HepG2 (cell line): Measurements from ENCODE around the gene EXOC3L4.

Experiments used
- EP300 ChIP-seq, 3 experiments: sonication (generic) in 1 of 3; formaldehyde crosslinking in 1 of 3; IDR thresholded peaks; 2 replicates each; pipeline versions ENCODE4 v1.5.1 to v1.6.1; 2011 to 2020; ENCODE audit warnings: low read depth in 2 of 3, low read length in 2 of 3, borderline replicate concordance in 1 of 3, improper control_type of control experiment in 1 of 3, mild to moderate bottlenecking in 1 of 3, missing genetic modification reagents in 1 of 3, moderate library complexity in 1 of 3
- KAT7 ChIP-seq: IDR thresholded peaks from 2 replicates; pipeline ENCODE4 v1.6.1; 2018; ENCODE audit warnings: borderline replicate concordance, missing compliant biosample characterization
- MAZ ChIP-seq, 2 experiments: sonication (generic) in 1 of 2; formaldehyde crosslinking in 1 of 2; IDR thresholded peaks; 2 replicates each; pipeline versions ENCODE4 v1.5.0 to v1.6.1; 2012 to 2020; ENCODE audit warnings: low read depth in 2 of 2, mild to moderate bottlenecking in 2 of 2, borderline replicate concordance in 1 of 2, improper control_type of control experiment in 1 of 2, low read length in 1 of 2, missing genetic modification reagents in 1 of 2, moderate library complexity in 1 of 2
- ZFP36 ChIP-seq: fragments of 150-350 bp; IDR thresholded peaks from 2 replicates; pipeline ENCODE4 v1.6.1; 2018; ENCODE audit warnings: borderline replicate concordance, low read length, low read depth; ENCODE audit not compliant: partially characterized antibody
- ZNF12 ChIP-seq: sonication (generic); formaldehyde crosslinking; IDR thresholded peaks from 2 replicates; pipeline ENCODE4 v1.5.0; 2020; ENCODE audit warnings: missing genetic modification reagents
- TF ChIP-seq, protein P1 (sequence below): sonication (generic); formaldehyde crosslinking; conservative IDR thresholded peaks from 2 replicates; pipeline ENCODE4 v1.4.0; 2020; ENCODE audit warnings: missing genetic modification reagents
- TF ChIP-seq, protein P2 (sequence below): sonication (generic); formaldehyde crosslinking; conservative IDR thresholded peaks from 2 replicates; pipeline ENCODE4 v1.4.0; 2020; ENCODE audit warnings: missing genetic modification reagents
- TF ChIP-seq, protein P3 (sequence below): sonication (generic); formaldehyde crosslinking; IDR thresholded peaks from 2 replicates; pipeline ENCODE4 v1.5.0; 2020; ENCODE audit warnings: mild to moderate bottlenecking, missing genetic modification reagents, moderate library complexity

GRCh38 chr14:103146141-103146709 is 51.7 kb downstream of the EXOC3L4 start:
- TF ChIP-seq, protein P1, sequence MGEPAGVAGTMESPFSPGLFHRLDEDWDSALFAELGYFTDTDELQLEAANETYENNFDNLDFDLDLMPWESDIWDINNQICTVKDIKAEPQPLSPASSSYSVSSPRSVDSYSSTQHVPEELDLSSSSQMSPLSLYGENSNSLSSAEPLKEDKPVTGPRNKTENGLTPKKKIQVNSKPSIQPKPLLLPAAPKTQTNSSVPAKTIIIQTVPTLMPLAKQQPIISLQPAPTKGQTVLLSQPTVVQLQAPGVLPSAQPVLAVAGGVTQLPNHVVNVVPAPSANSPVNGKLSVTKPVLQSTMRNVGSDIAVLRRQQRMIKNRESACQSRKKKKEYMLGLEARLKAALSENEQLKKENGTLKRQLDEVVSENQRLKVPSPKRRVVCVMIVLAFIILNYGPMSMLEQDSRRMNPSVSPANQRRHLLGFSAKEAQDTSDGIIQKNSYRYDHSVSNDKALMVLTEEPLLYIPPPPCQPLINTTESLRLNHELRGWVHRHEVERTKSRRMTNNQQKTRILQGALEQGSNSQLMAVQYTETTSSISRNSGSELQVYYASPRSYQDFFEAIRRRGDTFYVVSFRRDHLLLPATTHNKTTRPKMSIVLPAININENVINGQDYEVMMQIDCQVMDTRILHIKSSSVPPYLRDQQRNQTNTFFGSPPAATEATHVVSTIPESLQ, result no peak
- TF ChIP-seq ZFP36 (no peak), MAZ (IDR thresholded peaks at IDR 0.05; ENCODE audit: borderline replicate concordance, low read depth, low read length) (no peak), MAZ (CRISPR knock-in tag; IDR thresholded peaks at IDR 0.05; ENCODE audit: low read depth) (no peak), ZNF12 (CRISPR knock-in tag) (no peak), EP300 (IDR thresholded peaks at IDR 0.05; ENCODE audit: low read depth in 2 of 2, low read length in 2 of 2) (no peak), EP300 (CRISPR knock-in tag; IDR thresholded peaks at IDR 0.05; ENCODE audit: borderline replicate concordance) (no peak), KAT7 (CRISPR knock-in tag) (no peak)
- TF ChIP-seq, protein P2, sequence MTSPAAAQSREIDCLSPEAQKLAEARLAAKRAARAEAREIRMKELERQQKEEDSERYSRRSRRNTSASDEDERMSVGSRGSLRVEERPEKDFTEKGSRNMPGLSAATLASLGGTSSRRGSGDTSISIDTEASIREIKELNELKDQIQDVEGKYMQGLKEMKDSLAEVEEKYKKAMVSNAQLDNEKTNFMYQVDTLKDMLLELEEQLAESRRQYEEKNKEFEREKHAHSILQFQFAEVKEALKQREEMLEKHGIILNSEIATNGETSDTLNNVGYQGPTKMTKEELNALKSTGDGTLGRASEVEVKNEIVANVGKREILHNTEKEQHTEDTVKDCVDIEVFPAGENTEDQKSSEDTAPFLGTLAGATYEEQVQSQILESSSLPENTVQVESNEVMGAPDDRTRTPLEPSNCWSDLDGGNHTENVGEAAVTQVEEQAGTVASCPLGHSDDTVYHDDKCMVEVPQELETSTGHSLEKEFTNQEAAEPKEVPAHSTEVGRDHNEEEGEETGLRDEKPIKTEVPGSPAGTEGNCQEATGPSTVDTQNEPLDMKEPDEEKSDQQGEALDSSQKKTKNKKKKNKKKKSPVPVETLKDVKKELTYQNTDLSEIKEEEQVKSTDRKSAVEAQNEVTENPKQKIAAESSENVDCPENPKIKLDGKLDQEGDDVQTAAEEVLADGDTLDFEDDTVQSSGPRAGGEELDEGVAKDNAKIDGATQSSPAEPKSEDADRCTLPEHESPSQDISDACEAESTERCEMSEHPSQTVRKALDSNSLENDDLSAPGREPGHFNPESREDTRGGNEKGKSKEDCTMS (CRISPR knock-in tag), result no peak
- TF ChIP-seq, protein P3, sequence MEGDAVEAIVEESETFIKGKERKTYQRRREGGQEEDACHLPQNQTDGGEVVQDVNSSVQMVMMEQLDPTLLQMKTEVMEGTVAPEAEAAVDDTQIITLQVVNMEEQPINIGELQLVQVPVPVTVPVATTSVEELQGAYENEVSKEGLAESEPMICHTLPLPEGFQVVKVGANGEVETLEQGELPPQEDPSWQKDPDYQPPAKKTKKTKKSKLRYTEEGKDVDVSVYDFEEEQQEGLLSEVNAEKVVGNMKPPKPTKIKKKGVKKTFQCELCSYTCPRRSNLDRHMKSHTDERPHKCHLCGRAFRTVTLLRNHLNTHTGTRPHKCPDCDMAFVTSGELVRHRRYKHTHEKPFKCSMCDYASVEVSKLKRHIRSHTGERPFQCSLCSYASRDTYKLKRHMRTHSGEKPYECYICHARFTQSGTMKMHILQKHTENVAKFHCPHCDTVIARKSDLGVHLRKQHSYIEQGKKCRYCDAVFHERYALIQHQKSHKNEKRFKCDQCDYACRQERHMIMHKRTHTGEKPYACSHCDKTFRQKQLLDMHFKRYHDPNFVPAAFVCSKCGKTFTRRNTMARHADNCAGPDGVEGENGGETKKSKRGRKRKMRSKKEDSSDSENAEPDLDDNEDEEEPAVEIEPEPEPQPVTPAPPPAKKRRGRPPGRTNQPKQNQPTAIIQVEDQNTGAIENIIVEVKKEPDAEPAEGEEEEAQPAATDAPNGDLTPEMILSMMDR (CRISPR knock-in tag), result no peak
